ENCODE data around the gene PIGT. TPM values are rescaled to one million over a fixed set of nuclear protein-coding genes. Genes with fewer than 3 reads are reported as not detected.

Gene PIGT
- total RNA-seq, 1 experiment from 2014 or later: 93.1 TPM

DNA sequence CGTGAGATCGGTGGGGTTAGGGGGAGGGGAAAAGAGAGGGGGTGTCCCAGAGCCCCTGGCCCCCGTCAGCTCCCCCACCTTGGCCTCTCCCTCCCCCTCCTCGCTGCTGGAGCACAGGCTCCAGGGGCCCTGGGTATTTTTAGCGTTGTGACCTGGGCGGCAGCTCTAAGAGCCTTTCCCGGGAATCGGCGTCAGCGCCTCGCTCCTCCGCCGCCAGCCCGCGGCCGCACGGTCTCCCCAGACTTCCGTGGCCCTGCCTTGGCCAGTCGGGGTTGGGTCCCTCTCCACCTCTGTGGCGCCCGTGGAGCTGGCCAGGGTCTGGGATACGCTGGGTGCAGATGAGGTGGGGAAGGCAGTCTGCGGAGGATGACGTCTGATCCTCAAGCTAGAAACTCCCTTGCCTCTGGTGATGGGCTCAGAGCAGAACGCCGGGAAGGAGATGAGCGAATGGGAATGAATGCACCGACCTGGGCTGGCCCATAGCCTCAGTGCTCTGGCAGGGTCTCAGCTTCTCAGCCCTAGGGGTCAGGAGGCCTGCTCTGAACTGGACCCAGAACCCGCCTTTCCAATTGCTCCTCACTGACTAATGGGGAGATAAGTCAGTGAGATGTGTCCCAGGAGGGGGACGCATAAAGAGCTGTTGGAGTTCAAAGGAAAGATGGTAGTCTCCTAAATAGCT is 8.7 kb upstream of the PIGT start:
- Histone ChIP-seq H3K9me3 (replicated peaks) (no peaks in the 10 kb centered on the region; the same call in 1 of the 2 replicates), H3K4me3 (no peak overlapping the region), H3K36me3 (0 out of 2 replicates have a peak, but pooled peaks cover 2% of the 10 kb centered on the region), H3K27ac (no peak overlapping the region), H3K4me1 (replicated peaks) (peaks cover 13% of the 10 kb centered on the region), H3K27me3 (replicated peaks) (peaks cover 38% of the 10 kb centered on the region)
- no peak for DNase-seq (ENCODE audit: low read depth in 1 of 2, low spot score in 2 of 2)

GRCh38 chr20:45407783-45408645 is 7.9 kb upstream of the PIGT start, which contains the start of gene DBNDD2:
Gene DBNDD2, plus strand, starts transcription at chr20:45408289. Its CDS starts 179 bp downstream, at chr20:45408468.
- Histone ChIP-seq H3K36me3 (0 out of 2 replicates have a peak, but pooled peaks cover 2% of the 10 kb centered on the region), H3K9me3 (replicated peaks) (no peaks in the 10 kb centered on the region; the same call in 1 of the 2 replicates), H3K27ac (no peak within 1 kb of the TSS), H3K4me3 (no peak within 1 kb of the TSS), H3K4me1 (replicated peaks) (peaks cover 13% of the 10 kb centered on the region), H3K27me3 (replicated peaks) (peaks cover 38% of the 10 kb centered on the region)
- DNase-seq (ENCODE audit: low read depth in 1 of 2, low spot score in 2 of 2): no peak

DNA sequence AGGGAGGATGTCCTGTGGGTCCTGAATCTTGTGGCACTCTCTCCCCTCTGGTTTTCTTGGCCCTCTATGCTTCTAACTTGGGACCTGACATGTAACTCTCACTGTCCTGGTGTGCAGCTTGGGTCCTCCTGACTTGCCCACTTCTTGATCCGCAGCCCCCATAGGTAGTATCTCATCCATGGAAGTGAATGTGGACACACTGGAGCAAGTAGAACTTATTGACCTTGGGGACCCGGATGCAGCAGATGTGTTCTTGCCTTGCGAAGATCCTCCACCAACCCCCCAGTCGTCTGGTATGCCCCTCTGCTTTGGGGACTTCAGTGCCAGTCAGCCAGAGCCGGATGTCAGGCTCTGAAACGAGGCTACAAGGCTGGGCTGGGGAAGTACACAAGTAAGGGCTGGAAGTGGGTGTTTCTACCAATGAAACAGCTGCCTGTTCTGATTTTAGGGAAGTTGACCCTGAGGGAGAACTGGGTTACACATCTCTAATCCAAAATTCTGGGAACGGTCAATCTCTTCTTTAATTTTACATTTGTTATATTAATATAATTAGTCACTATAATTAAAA is 7.2 kb upstream of the PIGT start:
- H3K4me1 ChIP-seq (replicated peaks): peaks cover 13% of the 10 kb centered on the region
- H3K4me3 ChIP-seq: no peak overlapping the region
- no peak overlapping the region for H3K27ac ChIP-seq
- peaks cover 38% of the 10 kb centered on the region for H3K27me3 ChIP-seq (replicated peaks)
- no peaks in the 10 kb centered on the region; the same call in 1 of the 2 replicates for H3K9me3 ChIP-seq (replicated peaks)
- 0 out of 2 replicates have a peak, but pooled peaks cover 2% of the 10 kb centered on the region for H3K36me3 ChIP-seq
- no peak for DNase-seq (ENCODE audit: low read depth in 1 of 2, low spot score in 2 of 2)

DNA sequence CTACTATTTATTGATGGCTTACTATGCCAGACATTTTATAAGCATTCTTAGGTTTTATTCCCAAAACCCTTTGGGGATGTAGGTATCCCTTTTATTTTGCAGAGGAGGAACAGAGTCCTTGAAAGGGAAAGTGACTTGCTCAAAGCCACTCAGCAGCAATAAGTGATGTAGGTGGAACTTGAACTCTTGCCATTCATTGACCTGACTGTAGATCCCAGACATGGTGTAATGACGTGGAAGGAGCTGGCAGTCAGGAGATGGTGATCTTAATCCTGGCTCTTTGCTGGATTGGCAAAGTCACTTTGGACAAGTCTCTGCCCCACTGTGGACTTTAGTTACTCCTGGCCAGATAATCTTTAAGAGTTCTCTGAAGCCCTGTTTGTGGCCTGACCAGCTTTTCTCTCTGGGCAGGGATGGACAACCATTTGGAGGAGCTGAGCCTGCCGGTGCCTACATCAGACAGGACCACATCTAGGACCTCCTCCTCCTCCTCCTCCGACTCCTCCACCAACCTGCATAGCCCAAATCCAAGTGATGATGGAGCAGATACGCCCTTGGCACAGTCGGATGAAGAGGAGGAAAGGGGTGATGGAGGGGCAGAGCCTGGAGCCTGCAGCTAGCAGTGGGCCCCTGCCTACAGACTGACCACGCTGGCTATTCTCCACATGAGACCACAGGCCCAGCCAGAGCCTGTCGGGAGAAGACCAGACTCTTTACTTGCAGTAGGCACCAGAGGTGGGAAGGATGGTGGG is 6.2 kb upstream of the PIGT start:
- Histone ChIP-seq H3K27ac (no peak overlapping the region), H3K4me1 (replicated peaks) (peaks cover 13% of the 10 kb centered on the region), H3K4me3 (no peak overlapping the region), H3K9me3 (replicated peaks) (no peaks in the 10 kb centered on the region; the same call in 1 of the 2 replicates), H3K27me3 (replicated peaks) (peaks cover 32% of the 10 kb centered on the region), H3K36me3 (0 out of 2 replicates have a peak, but pooled peaks cover 2% of the 10 kb centered on the region)
- no peak for DNase-seq (ENCODE audit: low read depth in 1 of 2, low spot score in 2 of 2)

DNA sequence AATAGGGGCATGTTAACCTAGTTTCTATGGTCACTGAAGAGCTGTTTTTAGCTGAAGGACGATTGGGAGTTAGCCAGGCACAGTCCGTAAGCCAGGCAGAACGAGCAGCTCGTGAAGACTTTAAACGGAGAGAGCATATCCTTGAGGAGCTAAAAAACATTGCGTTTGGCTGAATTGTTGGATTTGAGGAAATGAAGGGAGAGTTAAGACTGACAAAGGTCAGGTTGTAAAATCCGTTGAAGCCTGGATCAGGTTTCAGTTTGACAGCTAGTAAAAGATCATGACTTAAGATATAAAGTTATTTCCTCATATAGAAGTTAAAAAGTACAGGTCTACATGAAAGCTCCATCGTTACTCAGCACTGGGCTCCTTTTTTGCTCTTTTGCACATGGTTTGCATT is 5.1 kb upstream of the PIGT start:
- Histone ChIP-seq H3K36me3 (0 out of 2 replicates have a peak, but pooled peaks cover 1% of the 10 kb centered on the region), H3K27me3 (replicated peaks) (peaks cover 25% of the 10 kb centered on the region), H3K9me3 (replicated peaks) (no peaks in the 10 kb centered on the region; the same call in 1 of the 2 replicates), H3K4me1 (replicated peaks) (peaks cover 15% of the 10 kb centered on the region), H3K27ac (no peak overlapping the region), H3K4me3 (no peak overlapping the region)
- DNase-seq (ENCODE audit: low read depth in 1 of 2, low spot score in 2 of 2): no peak

DNA sequence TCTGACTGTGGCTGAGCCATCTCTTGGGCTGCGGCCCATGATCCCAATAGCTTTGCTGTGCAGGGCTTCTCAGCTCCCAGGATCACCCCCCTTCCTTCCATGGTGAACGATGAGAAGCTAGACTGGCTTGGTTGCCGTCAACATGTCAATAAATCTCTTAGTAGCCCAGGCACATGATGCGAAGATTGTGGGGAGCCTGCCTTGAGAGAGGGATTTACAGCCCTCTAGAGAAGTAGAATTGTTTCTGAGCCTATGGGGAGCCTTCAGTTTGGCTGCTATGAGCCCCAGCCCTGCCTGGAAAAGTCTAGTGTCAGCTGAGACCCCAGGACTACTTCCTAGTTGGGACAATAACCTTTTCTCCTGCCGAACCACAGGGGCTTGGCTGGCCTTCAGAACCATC is 3.3 kb upstream of the PIGT start:
- DNase-seq (ENCODE audit: low read depth in 1 of 2, low spot score in 2 of 2): no peak
- Histone ChIP-seq H3K27ac (no peak overlapping the region), H3K27me3 (replicated peaks) (peaks cover 7% of the 10 kb centered on the region), H3K9me3 (replicated peaks) (no peaks in the 10 kb centered on the region), H3K36me3 (peaks cover 4% of the 10 kb centered on the region), H3K4me3 (no peak overlapping the region), H3K4me1 (replicated peaks) (peaks cover 14% of the 10 kb centered on the region)

DNA sequence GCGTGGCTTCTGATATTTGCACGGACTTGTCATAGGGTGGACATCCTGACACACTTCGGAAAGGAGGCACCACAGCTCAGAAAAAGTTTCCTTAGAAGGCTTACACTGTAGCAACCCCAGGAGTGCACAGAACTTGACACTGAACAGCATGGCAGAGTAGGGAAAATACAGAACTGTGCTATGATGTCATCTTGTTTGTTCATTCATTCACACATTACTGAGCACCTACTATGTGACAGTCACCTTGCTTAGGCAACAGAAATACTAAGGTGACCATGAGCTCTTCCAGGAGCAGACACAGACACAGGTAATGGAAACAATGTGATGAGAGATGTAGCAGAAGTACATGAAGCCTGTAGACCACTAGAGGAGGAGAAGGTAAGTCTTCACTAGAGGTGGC is 2.5 kb upstream of the PIGT start:
- no peak overlapping the region for H3K27ac ChIP-seq
- peaks cover 17% of the 10 kb centered on the region for H3K4me1 ChIP-seq (replicated peaks)
- DNase-seq (ENCODE audit: low read depth in 1 of 2, low spot score in 2 of 2): no peak
- H3K4me3 ChIP-seq: no peak overlapping the region
- H3K36me3 ChIP-seq: peaks cover 8% of the 10 kb centered on the region
- peaks cover 2% of the 10 kb centered on the region; the same call in 1 of the 2 replicates for H3K27me3 ChIP-seq (replicated peaks)
- H3K9me3 ChIP-seq (replicated peaks): no peaks in the 10 kb centered on the region

- no peak for DNase-seq (ENCODE audit: low read depth in 1 of 2, low spot score in 2 of 2)
These were observed 976 bp downstream of the PIGT start for GRCh38 chr20:45416917-45417316.

GRCh38 chr20:45419188-45420091 is 3.5 kb downstream of the PIGT start:
- Histone ChIP-seq H3K27me3 (replicated peaks) (no peaks in the 10 kb centered on the region), H3K4me3 (no peak overlapping the region), H3K9me3 (replicated peaks) (no peaks in the 10 kb centered on the region), H3K36me3 (peaks cover 47% of the 10 kb centered on the region), H3K27ac (peak overlapping the region; percentile 60), H3K4me1 (replicated peaks) (peaks cover 34% of the 10 kb centered on the region)
- DNase-seq (ENCODE audit: low read depth in 1 of 2, low spot score in 2 of 2): peak; percentile 83 to 89

More at GRCh38 chr20:45416917-45417316, 976 bp downstream of the PIGT start:
- no peaks in the 10 kb centered on the region for H3K27me3 ChIP-seq (replicated peaks)
- no peak overlapping the region; the same call in 1 of the 2 replicates for H3K27ac ChIP-seq
- H3K9me3 ChIP-seq (replicated peaks): no peaks in the 10 kb centered on the region
- H3K36me3 ChIP-seq: peaks cover 31% of the 10 kb centered on the region
- peaks cover 34% of the 10 kb centered on the region for H3K4me1 ChIP-seq (replicated peaks)
- H3K4me3 ChIP-seq: peak overlapping the region; percentile 85

DNA sequence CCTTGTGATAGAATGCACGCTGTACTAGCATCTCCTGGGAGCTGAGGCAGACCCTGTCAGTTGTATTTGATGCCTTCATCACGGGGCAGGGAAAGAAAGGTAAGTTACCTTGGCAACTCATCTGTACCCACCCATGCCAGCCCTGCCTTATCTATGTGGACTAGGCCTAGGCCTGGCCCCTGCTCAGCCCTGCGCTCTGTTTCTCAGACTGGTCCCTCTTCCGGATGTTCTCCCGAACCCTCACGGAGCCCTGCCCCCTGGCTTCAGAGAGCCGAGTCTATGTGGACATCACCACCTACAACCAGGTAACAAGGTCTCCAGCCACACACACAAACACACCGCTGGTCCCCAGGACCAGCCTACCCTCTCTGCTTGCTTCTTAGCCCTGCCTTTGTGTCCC is 4.2 kb downstream of the PIGT start:
- no peaks in the 10 kb centered on the region for H3K27me3 ChIP-seq (replicated peaks)
- peaks cover 52% of the 10 kb centered on the region for H3K36me3 ChIP-seq
- H3K4me3 ChIP-seq: no peak overlapping the region
- H3K27ac ChIP-seq: peak overlapping the region; percentile 60
- DNase-seq (ENCODE audit: low read depth in 1 of 2, low spot score in 2 of 2): no peak
- H3K9me3 ChIP-seq (replicated peaks): no peaks in the 10 kb centered on the region
- H3K4me1 ChIP-seq (replicated peaks): peaks cover 34% of the 10 kb centered on the region

- Histone ChIP-seq H3K4me1 (replicated peaks) (peaks cover 15% of the 10 kb centered on the region), H3K4me3 (no peak overlapping the region), H3K36me3 (peaks cover 51% of the 10 kb centered on the region), H3K9me3 (replicated peaks) (no peaks in the 10 kb centered on the region), H3K27me3 (replicated peaks) (no peaks in the 10 kb centered on the region), H3K27ac (no peak overlapping the region)
- no peak for DNase-seq (ENCODE audit: low read depth in 1 of 2, low spot score in 2 of 2)
These were observed 7.8 kb downstream of the PIGT start for GRCh38 chr20:45423700-45424099.

DNA sequence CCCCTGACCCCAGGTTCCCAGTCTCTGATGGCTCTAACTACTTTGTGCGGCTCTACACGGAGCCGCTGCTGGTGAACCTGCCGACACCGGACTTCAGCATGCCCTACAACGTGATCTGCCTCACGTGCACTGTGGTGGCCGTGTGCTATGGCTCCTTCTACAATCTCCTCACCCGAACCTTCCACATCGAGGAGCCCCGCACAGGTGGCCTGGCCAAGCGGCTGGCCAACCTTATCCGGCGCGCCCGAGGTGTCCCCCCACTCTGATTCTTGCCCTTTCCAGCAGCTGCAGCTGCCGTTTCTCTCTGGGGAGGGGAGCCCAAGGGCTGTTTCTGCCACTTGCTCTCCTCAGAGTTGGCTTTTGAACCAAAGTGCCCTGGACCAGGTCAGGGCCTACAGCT is 9.6 kb downstream of the PIGT start:
- H3K4me3 ChIP-seq: no peak overlapping the region
- 0 out of 2 replicates have a peak, but pooled peaks cover 3% of the 10 kb centered on the region for H3K4me1 ChIP-seq (replicated peaks)
- no peaks in the 10 kb centered on the region for H3K27me3 ChIP-seq (replicated peaks)
- no peak for DNase-seq (ENCODE audit: low read depth in 1 of 2, low spot score in 2 of 2)
- H3K27ac ChIP-seq: no peak overlapping the region
- H3K9me3 ChIP-seq (replicated peaks): no peaks in the 10 kb centered on the region
- H3K36me3 ChIP-seq: peaks cover 42% of the 10 kb centered on the region

Data from SJSA1 (cell line).